Measurements from ENCODE around the gene PEMT. TPM values are rescaled to one million over a fixed set of nuclear protein-coding genes. Genes with fewer than 3 reads are reported as not detected.

PEMT gene
- total RNA-seq, 1 donor from 2014 or later, result 15.3 TPM

- no peak for DNase-seq
Observed at GRCh38 chr17:17605083-17605728, 13.7 kb upstream of the PEMT start.

- DNase-seq, result no peak
Observed at GRCh38 chr17:17603895-17604225, 12.4 kb upstream of the PEMT start.

- no peak for DNase-seq
Observed at GRCh38 chr17:17603178-17603894, 11.8 kb upstream of the PEMT start.

GRCh38 chr17:17599965-17600364, 8.5 kb upstream of the PEMT start:
- no peak for DNase-seq

- DNase-seq, result no peak
Observed at GRCh38 chr17:17598003-17598402, 6.5 kb upstream of the PEMT start.

- no peak for DNase-seq
Observed at GRCh38 chr17:17595755-17596154, 4.2 kb upstream of the PEMT start.

GRCh38 chr17:17593222-17593620, 1.7 kb upstream of the PEMT start:
- DNase-seq, result no peak

- no peak for DNase-seq
Observed at GRCh38 chr17:17590883-17591354, 589 bp downstream of the PEMT start.

GRCh38 chr17:17590141-17590751, 1.3 kb downstream of the PEMT start:
- no peak for DNase-seq

- DNase-seq, result no peak
Observed at GRCh38 chr17:17587614-17588337, 3.7 kb downstream of the PEMT start.

- DNase-seq, result no peak
Observed at GRCh38 chr17:17582372-17582771, 9.1 kb downstream of the PEMT start.

- DNase-seq, result no peak
Observed at GRCh38 chr17:17581509-17581908, 10.0 kb downstream of the PEMT start.

- DNase-seq, result no peak
Observed at GRCh38 chr17:17580662-17581470, 10.6 kb downstream of the PEMT start.

- DNase-seq, result no peak
Observed at GRCh38 chr17:17579691-17580090, 11.8 kb downstream of the PEMT start.

- no peak for DNase-seq
Observed at GRCh38 chr17:17577373-17577772, 14.1 kb downstream of the PEMT start.

GRCh38 chr17:17576772-17577234, 14.7 kb downstream of the PEMT start:
- DNase-seq, result no peak

- DNase-seq, result no peak
Observed at GRCh38 chr17:17575360-17576251, 15.9 kb downstream of the PEMT start.

- DNase-seq, result no peak
Observed at GRCh38 chr17:17573912-17574311, 17.6 kb downstream of the PEMT start.

- no peak for DNase-seq
Observed at GRCh38 chr17:17572010-17572785, 19.3 kb downstream of the PEMT start.

All from occipital lobe (tissue), 2 donors.